Natural killer cell (primary cell): ENCODE results near the gene RALGDS. TPM values are rescaled to one million over a fixed set of nuclear protein-coding genes. Genes with fewer than 3 reads are reported as not detected.
"Not testable (repeated sequence)": the region's sequence is repeated elsewhere in the genome, so short reads cannot be mapped to it uniquely, and the experiment has no call there.

Experiments used
- ATAC-seq, 3 donors: fragments of 150-1000 bp in 2 of 3; fragments of 200-7000 bp in 1 of 3; cut with Tn5 transposase; 1 replicate in 1 of 3; 2 replicates in 2 of 3; pipeline ENCODE4 v1.10.0; 2021; ENCODE audit warnings: mild to moderate bottlenecking in 2 of 3, moderate library complexity in 2 of 3
- DNase-seq, 2 donors: peaks; one replicate each; pipeline versions ENCODE4 v3.0.0 to v3.0.0-alpha.2; 2013 to 2021; ENCODE audit warnings: mixed read lengths in 1 of 2
- H3K27ac ChIP-seq: one replicate; pipeline ENCODE4 v1.5.1; 2013; ENCODE audit warnings: mild to moderate bottlenecking, low read length
- H3K27me3 ChIP-seq: one replicate; pipeline ENCODE4 v1.6.1; 2013; ENCODE audit warnings: low read length; ENCODE audit not compliant: control insufficient read depth, insufficient read depth
- H3K36me3 ChIP-seq: one replicate; pipeline ENCODE4 v1.6.1; 2013; ENCODE audit warnings: low read length; ENCODE audit not compliant: control insufficient read depth, insufficient read depth
- H3K4me1 ChIP-seq: one replicate; pipeline ENCODE4 v1.6.1; 2013; ENCODE audit warnings: low read length; ENCODE audit not compliant: control insufficient read depth, insufficient read depth
- H3K4me3 ChIP-seq: one replicate; pipeline ENCODE4 v1.5.1; 2013; ENCODE audit warnings: low read length
- H3K9me3 ChIP-seq: one replicate; pipeline ENCODE4 v1.6.1; 2013; ENCODE audit warnings: low read length; ENCODE audit not compliant: control insufficient read depth, insufficient read depth
- H3K27ac Mint-ChIP-seq, 2 donors: one replicate each; pipeline ENCODE4 v1.8.0; 2022; ENCODE audit warnings: mild to moderate bottlenecking in 2 of 2, mixed read lengths in 2 of 2, moderate library complexity in 1 of 2
- H3K27me3 Mint-ChIP-seq, 2 donors: one replicate each; pipeline ENCODE4 v1.8.0; 2022; ENCODE audit warnings: low read depth in 2 of 2, mixed read lengths in 2 of 2
- H3K36me3 Mint-ChIP-seq: one replicate; pipeline ENCODE4 v1.8.0; 2022; ENCODE audit warnings: mixed read lengths
- H3K4me1 Mint-ChIP-seq, 2 donors: one replicate each; pipeline ENCODE4 v1.8.0; 2022; ENCODE audit warnings: mixed read lengths in 2 of 2
- H3K4me3 Mint-ChIP-seq: one replicate; pipeline ENCODE4 v1.8.0; 2022; ENCODE audit warnings: mild to moderate bottlenecking, moderate library complexity, mixed read lengths
- H3K9me3 Mint-ChIP-seq, 2 donors: one replicate each; pipeline ENCODE4 v1.8.0; 2022; ENCODE audit warnings: mixed read lengths in 2 of 2
- CTCF ChIP-seq: fragments of 200-600 bp; IDR thresholded peaks from one replicate; pipeline ENCODE4 v1.8.0; 2022; ENCODE audit warnings: antibody characterized with exemption
- WGBS: methylation state at CpG from one replicate; pipeline ENCODE4 v1.1.7; 2013; ENCODE audit warnings: missing lambda C conversion rate; ENCODE audit not compliant: insufficient coverage; 5-methylcytosine and 5-hydroxymethylcytosine counted together
- intact Hi-C: fragments of 100-400 bp; cut with micrococcal nuclease; formaldehyde crosslinking; loops from one replicate; pipeline ENCODE4 v1.14.2; 2022
- total RNA-seq, 4 donors: library from RNA; stranded (reverse); fragments of 120-200 nt in 1 of 4; gene quantifications; one replicate each; pipeline versions ENCODE4 v1.2.3 to v1.2.4, GENCODE V29; 2013 to 2022

RALGDS gene
- total RNA-seq, 3 donors from 2014 or later (not counting 1 experiment from before 2014, with no cell fraction given), result 206 to 250 (median 208) TPM

- H3K9me3 ChIP-seq, result no peaks in the 10 kb centered on the region
- no peak for ATAC-seq
- H3K27me3 ChIP-seq, result no peaks in the 10 kb centered on the region
- H3K4me3 Mint-ChIP-seq, result no peak overlapping the region
- no peaks in the 10 kb centered on the region for H3K4me1 Mint-ChIP-seq
- H3K4me1 ChIP-seq, result no peaks in the 10 kb centered on the region
- H3K27me3 Mint-ChIP-seq, result no peaks in the 10 kb centered on the region
- no peak overlapping the region for H3K4me3 ChIP-seq
- H3K27ac ChIP-seq, result no peak overlapping the region
- no peaks in the 10 kb centered on the region for H3K36me3 ChIP-seq
- no peak for DNase-seq
- peak overlapping the region in 1 of 2 donors; percentile 36 for H3K27ac Mint-ChIP-seq
- no peak for TF ChIP-seq CTCF
- intact Hi-C loops, result no loop called here
- H3K36me3 Mint-ChIP-seq, result no peaks in the 10 kb centered on the region
- no peaks in the 10 kb centered on the region for H3K9me3 Mint-ChIP-seq
- 90% methylated on average over 6 of the region's 7 CpGs for WGBS
Measured at GRCh38 chr9:133087429-133088145, 33.5 kb downstream of the RALGDS start.

DNA sequence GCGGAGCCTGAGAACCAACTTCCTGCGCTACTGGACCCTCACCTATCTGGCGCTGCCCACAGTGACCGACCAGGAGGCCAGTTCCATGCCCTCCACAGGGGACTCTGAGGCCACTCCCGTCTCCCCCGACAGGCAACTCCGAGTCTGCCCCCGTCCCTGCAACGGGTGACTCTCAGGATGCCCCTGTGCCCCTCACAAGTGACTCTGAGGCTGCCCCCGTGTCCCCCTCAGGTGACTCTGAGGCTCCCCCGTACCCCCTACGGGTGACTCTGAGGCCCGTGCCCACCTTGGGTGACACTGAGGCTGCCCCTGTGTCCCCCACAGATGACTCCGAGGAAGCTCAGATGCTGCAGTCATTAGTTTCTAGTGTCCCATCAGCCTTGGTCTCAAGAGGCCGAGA, 34.1 kb downstream of the RALGDS start:
- TF ChIP-seq CTCF, result no peak
- Mint-ChIP-seq H3K36me3 (no peaks in the 10 kb centered on the region), H3K9me3 (no peaks in the 10 kb centered on the region), H3K27ac (no peak overlapping the region), H3K27me3 (no peaks in the 10 kb centered on the region), H3K4me3 (no peak overlapping the region), H3K4me1 (no peaks in the 10 kb centered on the region)
- WGBS, result 87% methylated on average over 15 of the region's 15 CpGs
- no peak overlapping the region for H3K4me3 ChIP-seq
- no peaks in the 10 kb centered on the region for H3K36me3 ChIP-seq
- no peaks in the 10 kb centered on the region for H3K4me1 ChIP-seq
- intact Hi-C loops, result no loop called here
- H3K9me3 ChIP-seq, result no peaks in the 10 kb centered on the region
- no peak for ATAC-seq
- H3K27ac ChIP-seq, result no peak overlapping the region
- H3K27me3 ChIP-seq, result no peaks in the 10 kb centered on the region
- no peak for DNase-seq

DNA sequence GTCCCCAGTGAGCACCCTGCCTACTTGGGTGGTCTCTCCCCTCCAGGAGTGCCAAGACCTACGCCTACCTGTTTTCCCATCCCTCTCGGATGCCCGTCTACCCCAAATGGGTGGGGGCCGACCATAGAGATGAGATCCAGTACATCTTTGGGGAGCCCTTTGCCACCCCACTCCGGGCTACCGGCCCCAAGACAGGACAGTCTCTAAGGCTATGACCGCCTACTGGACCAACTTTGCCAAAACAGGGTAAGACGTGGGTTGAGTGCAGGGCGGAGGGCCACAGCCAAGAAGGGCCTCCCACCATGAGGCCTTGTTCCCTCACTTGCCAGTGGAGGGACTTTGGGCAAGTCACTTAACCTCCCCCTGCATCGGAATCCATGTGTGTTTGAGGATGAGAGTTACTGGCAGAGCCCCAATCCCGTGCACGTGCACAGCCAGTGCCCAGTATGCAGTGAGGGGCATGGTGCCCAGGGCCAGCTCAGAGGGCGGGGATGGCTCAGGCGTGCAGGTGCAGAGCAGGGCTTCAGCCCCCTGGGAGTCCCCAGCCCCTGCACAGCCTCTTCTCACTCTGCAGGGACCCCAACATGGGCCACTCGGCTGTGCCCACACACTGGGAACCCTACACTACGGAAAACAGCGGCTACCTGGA, 34.7 kb downstream of the RALGDS start:
- H3K4me3 Mint-ChIP-seq, H3K27me3 Mint-ChIP-seq, H3K27me3 ChIP-seq, H3K9me3 ChIP-seq, ATAC-seq, H3K4me1 Mint-ChIP-seq, H3K27ac Mint-ChIP-seq, H3K36me3 ChIP-seq, H3K27ac ChIP-seq, H3K36me3 Mint-ChIP-seq, H3K9me3 Mint-ChIP-seq, DNase-seq, intact Hi-C loops, H3K4me1 ChIP-seq, H3K4me3 ChIP-seq: not testable (repeated sequence)
- 96% methylated on average over 15 of the region's 17 CpGs for WGBS

GRCh38 chr9:133083688-133084087, 37.4 kb downstream of the RALGDS start:
- not testable (repeated sequence) for DNase-seq

DNA sequence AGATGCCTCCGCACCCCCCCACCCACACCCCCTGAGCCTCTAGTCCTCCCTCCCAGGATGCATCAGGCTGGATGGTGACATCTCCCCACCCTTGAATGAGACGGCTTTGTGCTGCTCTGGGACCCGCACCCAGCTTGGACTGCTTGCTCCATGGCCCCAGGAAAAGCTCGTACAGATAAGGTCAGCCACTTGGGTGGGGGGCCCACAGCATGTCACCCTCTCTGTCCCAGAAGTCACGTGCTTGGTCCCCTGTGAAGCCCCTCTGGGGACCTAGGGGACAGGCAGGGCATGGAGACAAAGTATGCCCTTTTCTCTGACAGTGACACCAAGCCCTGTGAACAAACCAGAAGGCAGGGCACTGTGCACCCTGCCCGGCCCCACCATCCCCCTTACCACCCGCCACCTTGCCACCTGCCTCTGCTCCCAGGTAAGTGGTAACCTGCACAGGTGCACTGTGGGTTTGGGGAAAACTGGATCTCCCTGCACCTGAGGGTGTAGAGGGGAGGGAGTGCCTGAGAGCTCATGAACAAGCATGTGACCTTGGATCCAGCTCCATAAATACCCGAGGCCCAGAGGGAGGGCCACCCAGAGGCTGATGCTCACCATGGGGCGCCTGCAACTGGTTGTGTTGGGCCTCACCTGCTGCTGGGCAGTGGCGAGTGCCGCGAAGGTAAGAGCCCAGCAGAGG, 38.9 kb downstream of the RALGDS start:
- H3K4me1 ChIP-seq, H3K27ac Mint-ChIP-seq, H3K27ac ChIP-seq, H3K4me1 Mint-ChIP-seq, H3K9me3 Mint-ChIP-seq, DNase-seq, H3K4me3 ChIP-seq, ATAC-seq, H3K4me3 Mint-ChIP-seq, H3K36me3 ChIP-seq, intact Hi-C loops, H3K36me3 Mint-ChIP-seq, H3K27me3 ChIP-seq, H3K27me3 Mint-ChIP-seq, H3K9me3 ChIP-seq: not testable (repeated sequence)
- WGBS, result 92% methylated on average over 5 of the region's 12 CpGs

More at GRCh38 chr9:133083688-133084087, 37.4 kb downstream of the RALGDS start:
- H3K36me3 ChIP-seq, H3K27me3 ChIP-seq, H3K4me3 ChIP-seq, ATAC-seq, H3K27ac ChIP-seq, H3K36me3 Mint-ChIP-seq, H3K9me3 Mint-ChIP-seq, intact Hi-C loops, H3K27me3 Mint-ChIP-seq, H3K27ac Mint-ChIP-seq, H3K9me3 ChIP-seq, H3K4me3 Mint-ChIP-seq, H3K4me1 Mint-ChIP-seq, H3K4me1 ChIP-seq: not testable (repeated sequence)
- WGBS, result 61% methylated on average over 4 of the region's 9 CpGs

DNA sequence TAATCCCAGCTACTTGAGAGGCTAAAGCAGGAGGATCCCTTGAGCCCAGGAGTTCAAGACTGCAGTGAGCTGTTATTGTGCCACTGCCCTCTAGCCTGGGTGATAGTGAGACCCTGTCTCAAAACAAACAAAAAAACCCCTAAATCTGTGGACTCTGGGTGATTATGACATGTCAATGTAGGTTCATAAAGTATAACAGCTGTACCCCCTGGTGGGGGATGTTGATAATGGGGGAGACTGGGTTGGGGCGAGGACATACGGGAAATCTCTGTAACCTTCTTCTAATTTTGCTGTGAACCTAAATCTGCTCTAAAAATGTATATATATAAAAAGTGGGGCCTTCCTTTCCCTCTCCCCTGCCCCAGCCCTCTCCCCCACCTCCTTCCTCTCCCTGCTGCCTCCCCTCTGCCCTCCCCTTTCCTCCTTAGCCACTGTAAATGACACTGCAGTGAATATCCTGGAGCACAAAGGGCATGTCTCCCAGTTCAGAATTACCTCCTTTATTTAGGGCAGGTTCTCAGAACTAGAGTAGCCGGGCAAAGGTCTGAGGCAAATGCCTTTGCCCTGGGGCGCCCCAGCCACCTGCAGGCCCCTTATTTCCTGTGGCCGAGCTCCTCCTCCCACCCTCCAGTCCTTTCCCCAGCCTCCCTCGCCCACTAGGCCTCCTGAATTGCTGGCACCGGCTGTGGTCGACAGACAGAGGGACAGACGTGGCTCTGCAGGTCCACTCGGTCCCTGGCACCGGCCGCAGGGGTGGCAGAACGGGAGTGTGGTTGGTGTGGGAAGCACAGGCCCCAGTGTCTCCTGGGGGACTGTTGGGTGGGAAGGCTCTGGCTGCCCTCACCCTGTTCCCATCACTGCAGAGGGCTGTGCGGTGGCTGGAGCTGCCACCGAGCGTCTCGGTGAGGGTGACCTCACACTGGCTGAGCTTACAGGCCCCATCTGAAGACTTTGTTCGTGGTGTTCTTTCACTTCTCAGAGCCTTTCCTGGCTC, 40.0 kb downstream of the RALGDS start:
- H3K27ac Mint-ChIP-seq, intact Hi-C loops, H3K27ac ChIP-seq, H3K9me3 Mint-ChIP-seq, H3K27me3 Mint-ChIP-seq, H3K4me1 Mint-ChIP-seq, ATAC-seq, H3K4me3 Mint-ChIP-seq, DNase-seq, H3K9me3 ChIP-seq, H3K36me3 ChIP-seq, H3K4me1 ChIP-seq, H3K27me3 ChIP-seq, H3K4me3 ChIP-seq, H3K36me3 Mint-ChIP-seq: not testable (repeated sequence)
- 71% methylated on average over 6 of the region's 18 CpGs for WGBS
